ENCODE data around the gene ADGRB3. TPM values are rescaled to one million over a fixed set of nuclear protein-coding genes. Genes with fewer than 3 reads are reported as not detected.

Gene ADGRB3
- total RNA-seq, 2 experiments from 2014 or later: not detected

DNA sequence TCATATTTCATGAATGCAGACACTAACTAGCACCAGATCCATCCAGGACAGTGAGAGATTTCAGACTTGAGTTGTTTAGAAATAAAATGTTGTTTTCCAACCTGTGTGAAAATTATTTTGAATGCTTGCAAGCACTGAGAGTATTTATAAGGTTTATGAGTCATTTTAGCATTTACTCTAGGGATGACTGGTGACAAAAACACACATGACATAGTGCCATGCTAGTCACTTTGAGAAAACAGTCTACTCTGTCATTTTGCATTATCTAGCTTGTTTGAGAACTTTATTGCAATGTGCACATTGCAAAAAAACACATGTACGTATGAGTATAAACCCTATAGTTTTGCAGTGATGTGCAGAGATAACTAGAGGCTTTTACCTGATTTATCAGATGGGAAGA, 705.1 kb downstream of the ADGRB3 start:
- no TSS peak for BruUV-seq (replicated peaks)
- Histone ChIP-seq H3K36me3 (ENCODE audit: insufficient read depth, low read length) (no peaks in the 10 kb centered on the region), H4K20me1 (ENCODE audit: insufficient read depth, low read length) (no peaks in the 10 kb centered on the region), H3K4me1 (ENCODE audit: insufficient read depth, low read length, poor library complexity, severe bottlenecking) (no peaks in the 10 kb centered on the region), H3K27ac (ENCODE audit: low read depth, low read length, poor library complexity, severe bottlenecking) (no peak overlapping the region), H3K79me2 (ENCODE audit: insufficient read depth, low read depth, low read length) (no peaks in the 10 kb centered on the region), H2AFZ (ENCODE audit: low read length) (no peak overlapping the region), H3K4me2 (ENCODE audit: low read length) (no peak overlapping the region), H3K4me3 (ENCODE audit: low read depth, low read length, poor library complexity, severe bottlenecking) (no peak overlapping the region), H3K9me3 (ENCODE audit: low read length) (no peaks in the 10 kb centered on the region), H3K9me2 (ENCODE audit: insufficient read depth, low read length) (no peaks in the 10 kb centered on the region)
- TF ChIP-seq, protein P1, sequence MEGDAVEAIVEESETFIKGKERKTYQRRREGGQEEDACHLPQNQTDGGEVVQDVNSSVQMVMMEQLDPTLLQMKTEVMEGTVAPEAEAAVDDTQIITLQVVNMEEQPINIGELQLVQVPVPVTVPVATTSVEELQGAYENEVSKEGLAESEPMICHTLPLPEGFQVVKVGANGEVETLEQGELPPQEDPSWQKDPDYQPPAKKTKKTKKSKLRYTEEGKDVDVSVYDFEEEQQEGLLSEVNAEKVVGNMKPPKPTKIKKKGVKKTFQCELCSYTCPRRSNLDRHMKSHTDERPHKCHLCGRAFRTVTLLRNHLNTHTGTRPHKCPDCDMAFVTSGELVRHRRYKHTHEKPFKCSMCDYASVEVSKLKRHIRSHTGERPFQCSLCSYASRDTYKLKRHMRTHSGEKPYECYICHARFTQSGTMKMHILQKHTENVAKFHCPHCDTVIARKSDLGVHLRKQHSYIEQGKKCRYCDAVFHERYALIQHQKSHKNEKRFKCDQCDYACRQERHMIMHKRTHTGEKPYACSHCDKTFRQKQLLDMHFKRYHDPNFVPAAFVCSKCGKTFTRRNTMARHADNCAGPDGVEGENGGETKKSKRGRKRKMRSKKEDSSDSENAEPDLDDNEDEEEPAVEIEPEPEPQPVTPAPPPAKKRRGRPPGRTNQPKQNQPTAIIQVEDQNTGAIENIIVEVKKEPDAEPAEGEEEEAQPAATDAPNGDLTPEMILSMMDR (conservative IDR thresholded peaks at IDR 0.05; ENCODE audit: low read length): no peak
- no peak for TF ChIP-seq EZH2phosphoT487 (IDR thresholded peaks at IDR 0.05; ENCODE audit: borderline replicate concordance, low read depth, low read length)
- POLR2A ChIA-PET: interaction anchor here (0.6 to 1.2 kb wide), 2 partner anchors 9 kb away, joined by 3 read pairs; no protein-coding TSS in a partner anchor
- intact Hi-C loops (cut with micrococcal nuclease; ENCODE audit: unreplicated experiment): no loop called here
- CTCF ChIA-PET (ENCODE audit: unreplicated experiment): no interaction called here
- no peak for DNase-seq (ENCODE audit: low spot score)

DNA sequence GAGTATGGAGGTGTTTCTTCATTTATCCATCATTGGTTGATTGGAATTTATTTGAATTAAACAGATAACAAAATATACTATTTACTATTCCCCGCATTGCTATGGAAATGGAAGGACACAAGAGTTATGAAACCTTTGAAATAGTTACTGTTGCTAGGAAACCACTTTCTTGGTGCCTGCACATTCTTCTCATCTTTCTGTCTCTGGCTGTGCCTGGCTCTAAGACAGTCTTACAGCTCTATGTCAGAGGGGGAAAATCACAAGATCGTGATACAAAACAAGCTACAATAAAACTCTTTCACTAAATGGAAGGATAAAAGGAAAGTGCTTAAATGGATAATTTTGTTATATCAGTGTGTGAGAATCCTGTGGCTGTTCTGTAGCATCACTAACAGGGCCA, 708.8 kb downstream of the ADGRB3 start:
- Histone ChIP-seq H3K9me2 (ENCODE audit: insufficient read depth, low read length) (no peaks in the 10 kb centered on the region), H3K27ac (ENCODE audit: low read depth, low read length, poor library complexity, severe bottlenecking) (no peak overlapping the region), H3K79me2 (ENCODE audit: insufficient read depth, low read depth, low read length) (no peaks in the 10 kb centered on the region), H2AFZ (ENCODE audit: low read length) (no peak overlapping the region), H4K20me1 (ENCODE audit: insufficient read depth, low read length) (no peaks in the 10 kb centered on the region), H3K4me1 (ENCODE audit: insufficient read depth, low read length, poor library complexity, severe bottlenecking) (no peaks in the 10 kb centered on the region), H3K4me2 (ENCODE audit: low read length) (no peak overlapping the region), H3K9me3 (ENCODE audit: low read length) (no peaks in the 10 kb centered on the region), H3K4me3 (ENCODE audit: low read depth, low read length, poor library complexity, severe bottlenecking) (no peak overlapping the region), H3K36me3 (ENCODE audit: insufficient read depth, low read length) (no peaks in the 10 kb centered on the region)
- no peak for TF ChIP-seq EZH2phosphoT487 (IDR thresholded peaks at IDR 0.05; ENCODE audit: borderline replicate concordance, low read depth, low read length)
- TF ChIP-seq, protein P1 (conservative IDR thresholded peaks at IDR 0.05; ENCODE audit: low read length): no peak
- intact Hi-C loops (cut with micrococcal nuclease; ENCODE audit: unreplicated experiment): no loop called here
- CTCF ChIA-PET (ENCODE audit: unreplicated experiment): no interaction called here
- no peak for DNase-seq (ENCODE audit: low spot score)
- no TSS peak for BruUV-seq (replicated peaks)
- POLR2A ChIA-PET: interaction anchor here (0.6 kb wide), 1 partner anchor 1832 kb away, joined by 3 read pairs; no protein-coding TSS in a partner anchor

DNA sequence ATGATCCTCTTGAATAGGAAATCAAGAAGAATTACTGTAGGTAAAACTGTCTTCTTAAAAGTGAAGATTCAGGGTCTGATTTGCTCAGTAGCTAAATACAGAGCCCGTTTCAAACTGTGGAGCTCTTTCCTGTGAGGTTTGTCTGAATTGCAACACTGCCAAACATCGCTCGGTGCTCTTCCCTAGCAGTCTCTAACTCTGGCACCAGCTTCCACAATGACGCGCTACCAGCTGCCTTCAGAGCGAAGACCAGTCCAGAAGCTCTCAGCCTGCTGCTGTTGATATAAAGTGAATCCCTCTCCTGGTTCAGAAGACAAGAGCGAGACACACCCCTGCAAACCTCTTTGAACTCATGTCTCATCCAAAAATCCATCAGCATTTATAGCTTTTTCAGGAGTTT, 714.7 kb downstream of the ADGRB3 start:
- intact Hi-C loops (cut with micrococcal nuclease; ENCODE audit: unreplicated experiment): no loop called here

More for the DNA sequence above, 714.7 kb downstream of the ADGRB3 start:
- TF ChIP-seq EZH2phosphoT487 (IDR thresholded peaks at IDR 0.05; ENCODE audit: borderline replicate concordance, low read depth, low read length): no peak
- TF ChIP-seq, protein P1 (conservative IDR thresholded peaks at IDR 0.05; ENCODE audit: low read length): no peak
- H3K79me2 ChIP-seq (ENCODE audit: insufficient read depth, low read depth, low read length): no peaks in the 10 kb centered on the region
- H3K9me3 ChIP-seq (ENCODE audit: low read length): no peaks in the 10 kb centered on the region
- no peak overlapping the region for H2AFZ ChIP-seq (ENCODE audit: low read length)
- POLR2A ChIA-PET: interaction anchor here (0.6 kb wide), 1 partner anchor 16 kb away, joined by 3 read pairs; no protein-coding TSS in a partner anchor
- no peak overlapping the region for H3K4me3 ChIP-seq (ENCODE audit: low read depth, low read length, poor library complexity, severe bottlenecking)
- H4K20me1 ChIP-seq (ENCODE audit: insufficient read depth, low read length): no peaks in the 10 kb centered on the region
- no peaks in the 10 kb centered on the region for H3K9me2 ChIP-seq (ENCODE audit: insufficient read depth, low read length)
- H3K4me2 ChIP-seq (ENCODE audit: low read length): no peak overlapping the region
- no peak for DNase-seq (ENCODE audit: low spot score)
- BruUV-seq (replicated peaks): no TSS peak
- H3K4me1 ChIP-seq (ENCODE audit: insufficient read depth, low read length, poor library complexity, severe bottlenecking): no peaks in the 10 kb centered on the region
- CTCF ChIA-PET (ENCODE audit: unreplicated experiment): no interaction called here
- H3K36me3 ChIP-seq (ENCODE audit: insufficient read depth, low read length): no peaks in the 10 kb centered on the region
- no peak overlapping the region for H3K27ac ChIP-seq (ENCODE audit: low read depth, low read length, poor library complexity, severe bottlenecking)

Data from OCI-LY7 (cell line).